ENCODE results near the gene UCP1.

Gene UCP1

GRCh38 chr4:140607852-140608251 lies 39.1 kb upstream of the UCP1 start:
- TF ChIP-seq CTCF (conservative IDR thresholded peaks at IDR 0.05): no peak
- no peak overlapping the region for H3K27ac ChIP-seq

DNA sequence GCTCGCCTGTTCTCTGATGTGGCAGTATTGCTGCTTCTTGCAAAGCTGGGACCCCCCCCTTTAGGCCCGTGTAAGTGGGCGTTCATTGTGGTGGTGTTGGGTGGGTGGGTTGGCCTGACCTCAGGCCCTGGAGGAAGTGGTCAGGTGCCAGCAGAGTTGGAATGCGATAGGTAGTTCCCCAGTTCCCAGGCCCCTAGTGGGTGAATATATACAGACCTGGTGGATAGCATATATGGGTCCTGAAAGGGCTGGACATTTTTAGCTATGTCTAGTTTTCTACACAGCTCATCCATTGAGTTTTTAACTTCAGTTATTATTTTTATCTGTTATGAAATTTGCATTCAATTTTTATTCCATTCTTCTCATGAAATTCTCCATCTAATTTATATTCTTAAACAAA lies 35.8 kb upstream of the UCP1 start:
- H3K27ac ChIP-seq: no peak overlapping the region
- TF ChIP-seq CTCF (conservative IDR thresholded peaks at IDR 0.05): no peak

GRCh38 chr4:140603286-140603685 lies 34.5 kb upstream of the UCP1 start:
- no peak for TF ChIP-seq CTCF (conservative IDR thresholded peaks at IDR 0.05)
- no peak overlapping the region for H3K27ac ChIP-seq

DNA sequence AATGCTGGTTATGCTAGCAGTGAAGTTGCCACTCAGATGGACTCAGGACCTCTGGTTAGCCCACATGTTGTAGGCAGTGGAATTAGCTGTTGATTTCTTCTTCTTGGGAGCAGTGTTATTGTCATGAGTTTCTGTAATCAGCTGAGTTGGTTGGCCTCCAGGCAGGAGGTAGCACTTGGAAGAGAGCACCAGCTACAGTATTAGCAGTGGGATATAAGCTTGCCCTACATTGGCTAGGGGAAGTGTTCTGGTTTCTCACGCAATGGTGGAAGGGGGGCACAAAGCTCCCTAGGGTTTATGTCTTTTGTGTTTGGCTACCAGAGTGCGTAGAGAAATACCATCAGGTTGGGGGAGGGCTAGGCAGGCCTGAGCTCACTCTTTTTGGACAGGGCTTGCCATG lies 34.0 kb upstream of the UCP1 start:
- no peak for TF ChIP-seq CTCF (conservative IDR thresholded peaks at IDR 0.05)
- H3K27ac ChIP-seq: no peak overlapping the region

- H3K27ac ChIP-seq: no peak overlapping the region
- no peak for TF ChIP-seq CTCF (conservative IDR thresholded peaks at IDR 0.05)
Observed at GRCh38 chr4:140600408-140600807, 31.6 kb upstream of the UCP1 start.

- TF ChIP-seq CTCF (conservative IDR thresholded peaks at IDR 0.05): peak; percentile 77
- no peak overlapping the region for H3K27ac ChIP-seq
Observed at GRCh38 chr4:140595065-140595464, 26.3 kb upstream of the UCP1 start.

GRCh38 chr4:140584439-140584838 lies 15.7 kb upstream of the UCP1 start:
- TF ChIP-seq CTCF (conservative IDR thresholded peaks at IDR 0.05): no peak
- H3K27ac ChIP-seq: no peak overlapping the region

DNA sequence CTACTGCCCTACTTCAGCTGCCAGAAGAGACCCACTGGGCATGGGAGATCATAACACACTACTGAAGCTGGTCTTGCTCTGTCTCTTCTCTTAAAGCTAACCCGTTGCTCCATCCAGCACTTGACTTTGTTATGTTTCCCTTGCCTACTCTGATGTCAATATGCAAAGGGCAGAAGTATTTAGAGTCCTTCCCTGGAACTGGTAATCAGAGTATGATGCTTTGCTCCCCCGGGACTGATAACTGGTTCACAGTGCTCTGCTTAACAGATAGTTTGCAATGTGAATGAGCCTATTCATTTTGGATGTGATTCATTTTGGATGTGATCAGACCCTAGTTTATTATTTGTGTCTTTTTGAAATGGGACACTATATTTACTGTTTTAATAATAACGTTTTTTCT lies 12.3 kb upstream of the UCP1 start:
- TF ChIP-seq CTCF (conservative IDR thresholded peaks at IDR 0.05): no peak
- H3K27ac ChIP-seq: no peak overlapping the region
